HCT116 (cell line): ENCODE data around the gene EGF. TPM values are rescaled to one million over a fixed set of nuclear protein-coding genes. Genes with fewer than 3 reads are reported as not detected.

Experiments
- ATAC-seq: fragments of 200-7000 bp; cut with Tn5 transposase; 2 replicates; pipeline ENCODE4 v1.9.1; 2020; ENCODE audit warnings: mild to moderate bottlenecking, moderate library complexity
- BruUV-seq: library from RNA; stranded (reverse); fragments of 400-500 nt; replicated peaks from 2 replicates; lab custom pipeline; 2021; lab: Mats Ljungman, UMichigan
- CTCF ChIA-PET: fragments of 300-600 bp; sonication (Branson Sonifier 250); formaldehyde crosslinking; loops from one replicate; lab custom pipeline; 2021; ENCODE audit warnings: antibody characterized with exemption; lab: Charles Lee
- POLR2A ChIA-PET: fragments of 300-600, 350-600 bp; sonication (Branson Sonifier 250); formaldehyde crosslinking; loops from one replicate; lab custom pipeline; 2021; ENCODE audit warnings: antibody characterized with exemption; lab: Charles Lee
- RAD21 ChIA-PET, 2 experiments: fragments of 300-600 bp; sonication (Branson Sonifier 250); formaldehyde crosslinking; loops; one replicate each; lab custom pipeline; 2023; ENCODE audit warnings: low total read pairs in 2 of 2; ENCODE audit not compliant: uncharacterized antibody in 2 of 2, unreplicated experiment in 2 of 2, low non-redundant PET in 1 of 2; lab: Charles Lee
- DNase-seq: peaks from one replicate; pipeline ENCODE4 v3.0.0-alpha.2; 2010; ENCODE audit warnings: low read depth, low spot score
- H2AFZ ChIP-seq: fragments of 200-600 bp; shearing (Covaris generic), sonication (generic); 2 replicates; pipeline ENCODE4 v1.6.1; 2017; ENCODE audit warnings: low read depth, mixed run types, mixed read lengths, antibody characterized with exemption, low read length; ENCODE audit not compliant: poor library complexity, severe bottlenecking
- H3K27ac ChIP-seq: 2 replicates; pipeline ENCODE4 v1.5.1; 2012; ENCODE audit warnings: low read depth, low read length
- H3K27me3 ChIP-seq: fragments of 200-600 bp; sonication (generic); 2 replicates; pipeline ENCODE4 v1.6.1; 2016; ENCODE audit warnings: mixed run types, low read length, mixed read lengths; ENCODE audit not compliant: insufficient read depth
- H3K36me3 ChIP-seq, 2 experiments: fragments of 200-500 bp in 1 of 2; fragments of 200-600 bp in 1 of 2; sonication (Bioruptor generic) in 1 of 2; sonication (generic) in 1 of 2; 2 replicates each; pipeline versions ENCODE4 v1.5.1 to v1.6.1; 2014 to 2016; ENCODE audit warnings: low read length in 2 of 2, inconsistent platforms in 1 of 2, mixed read lengths in 1 of 2, mixed run types in 1 of 2; ENCODE audit not compliant: insufficient read depth in 2 of 2, control insufficient read depth in 1 of 2
- H3K4me1 ChIP-seq, 2 experiments: fragments of 200-600 bp in 1 of 2; sonication (generic) in 1 of 2; 2 replicates each; pipeline versions ENCODE4 v1.5.1 to v1.6.1; 2012 to 2017; ENCODE audit warnings: low read length in 2 of 2, inconsistent platforms in 1 of 2, mild to moderate bottlenecking in 1 of 2, mixed read lengths in 1 of 2, mixed run types in 1 of 2, moderate library complexity in 1 of 2; ENCODE audit not compliant: insufficient read depth in 2 of 2, control insufficient read depth in 1 of 2
- H3K4me2 ChIP-seq: fragments of 200-600 bp; sonication (generic); 2 replicates; pipeline ENCODE4 v1.6.1; 2017; ENCODE audit warnings: mixed run types, low read length, mixed read lengths
- H3K4me3 ChIP-seq, 2 experiments: fragments of 200-600 bp in 1 of 2; sonication (generic) in 1 of 2; replicated peaks in 1 of 2; 2 replicates each; pipeline ENCODE4 v1.5.1; 2011 to 2016; ENCODE audit warnings: low read length in 2 of 2, control low read depth in 1 of 2, low read depth in 1 of 2, mild to moderate bottlenecking in 1 of 2, mixed read lengths in 1 of 2, mixed run types in 1 of 2
- H3K79me2 ChIP-seq: fragments of 200-600 bp; sonication (generic); 2 replicates; pipeline ENCODE4 v1.6.1; 2017; ENCODE audit warnings: mild to moderate bottlenecking, mixed run types, low read length, moderate library complexity, mixed read lengths; ENCODE audit not compliant: insufficient read depth
- H3K9ac ChIP-seq: fragments of 200-600 bp; sonication (generic); 2 replicates; pipeline ENCODE4 v1.6.1; 2016; ENCODE audit warnings: low read length, mixed read lengths
- H3K9me2 ChIP-seq: fragments of 200-600 bp; sonication (generic), shearing (Covaris generic); 2 replicates; pipeline ENCODE4 v1.6.1; 2017; ENCODE audit warnings: mixed run types, mild to moderate bottlenecking, moderate library complexity; ENCODE audit not compliant: insufficient read depth
- H3K9me3 ChIP-seq, 2 experiments: fragments of 200-500 bp in 1 of 2; fragments of 200-600 bp in 1 of 2; sonication (Bioruptor generic) in 1 of 2; sonication (generic) in 1 of 2; 2 replicates each; pipeline ENCODE4 v1.6.1; 2014 to 2017; ENCODE audit warnings: low read length in 2 of 2, mixed read lengths in 2 of 2, inconsistent platforms in 1 of 2, low read depth in 1 of 2, mild to moderate bottlenecking in 1 of 2, mixed run types in 1 of 2, moderate library complexity in 1 of 2; ENCODE audit not compliant: control insufficient read depth in 1 of 2, insufficient read depth in 1 of 2
- H4K20me1 ChIP-seq: fragments of 200-600 bp; sonication (generic), shearing (Covaris generic); 2 replicates; pipeline ENCODE4 v1.6.1; 2017; ENCODE audit warnings: mixed run types, mild to moderate bottlenecking, moderate library complexity; ENCODE audit not compliant: insufficient read depth
- EGR1 ChIP-seq: IDR thresholded peaks from 2 replicates; pipeline ENCODE4 v1.6.1; 2012; ENCODE audit warnings: low read depth
- SIN3A ChIP-seq: IDR thresholded peaks from 2 replicates; pipeline ENCODE4 v1.6.1; 2012; ENCODE audit warnings: low read depth
- intact Hi-C: fragments of 100-400 bp; cut with micrococcal nuclease; formaldehyde crosslinking; loops from 2 replicates; pipeline ENCODE4 v1.10.0; 2022
- total RNA-seq: library from RNA; stranded (reverse); gene quantifications from one replicate; pipeline ENCODE4 v1.2.1, GENCODE V29; 2021; ENCODE audit not compliant: unreplicated experiment
- TF ChIP-seq, protein P1 (sequence below): IDR thresholded peaks from 2 replicates; pipeline ENCODE4 v1.6.1; 2011; ENCODE audit warnings: mild to moderate bottlenecking, low read length, moderate library complexity; ENCODE audit not compliant: insufficient replicate concordance; ENCODE audit errors: extremely low read depth

Gene EGF
- total RNA-seq, 1 experiment from 2014 or later = 0.57 TPM

DNA sequence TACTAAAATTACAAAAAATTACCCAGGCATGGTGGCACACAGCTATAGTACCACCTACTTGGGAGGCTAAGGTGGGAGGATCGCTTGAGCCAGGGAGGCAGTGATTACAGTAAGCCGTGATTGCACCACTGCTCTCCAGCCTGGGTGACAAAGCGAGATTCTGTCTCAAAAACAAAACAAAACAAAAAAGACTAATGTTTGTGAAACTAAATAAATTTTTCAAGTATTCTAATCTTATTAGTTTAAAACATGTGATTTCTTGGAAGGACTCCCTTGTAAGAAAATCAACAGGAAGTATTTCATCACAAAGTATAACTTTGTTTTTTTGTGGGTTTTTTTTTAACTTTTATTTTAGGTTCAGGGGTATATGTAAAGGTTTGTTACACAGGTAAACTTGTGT lies 89.6 kb downstream of the EGF start:
- Histone ChIP-seq H3K4me3 (no peak overlapping the region), H3K36me3 (no peaks in the 10 kb centered on the region), H2AFZ (no peak overlapping the region), H3K4me1 (no peaks in the 10 kb centered on the region), H3K9ac (no peak overlapping the region), H3K27me3 (no peaks in the 10 kb centered on the region), H3K27ac (no peak overlapping the region), H3K9me3 (no peaks in the 10 kb centered on the region), H4K20me1 (no peaks in the 10 kb centered on the region), H3K9me2 (no peaks in the 10 kb centered on the region), H3K79me2 (no peaks in the 10 kb centered on the region), H3K4me2 (no peak overlapping the region)
- ChIA-PET CTCF (interaction anchor here (1.0 to 1.4 kb wide), 2 partner anchors 508 to 515 kb away, joined by 5 read pairs; no protein-coding TSS in a partner anchor), RAD21 (no interaction called here), POLR2A (interaction anchor here (0.9 to 1.0 kb wide), 2 partner anchors 496 to 514 kb away, joined by 3 to 4 read pairs; no protein-coding TSS in a partner anchor)
- intact Hi-C loops = no loop called here
- ATAC-seq = no peak
- no TSS peak for BruUV-seq
- no peak for DNase-seq
- TF ChIP-seq SIN3A = no peak
- TF ChIP-seq, protein P1, sequence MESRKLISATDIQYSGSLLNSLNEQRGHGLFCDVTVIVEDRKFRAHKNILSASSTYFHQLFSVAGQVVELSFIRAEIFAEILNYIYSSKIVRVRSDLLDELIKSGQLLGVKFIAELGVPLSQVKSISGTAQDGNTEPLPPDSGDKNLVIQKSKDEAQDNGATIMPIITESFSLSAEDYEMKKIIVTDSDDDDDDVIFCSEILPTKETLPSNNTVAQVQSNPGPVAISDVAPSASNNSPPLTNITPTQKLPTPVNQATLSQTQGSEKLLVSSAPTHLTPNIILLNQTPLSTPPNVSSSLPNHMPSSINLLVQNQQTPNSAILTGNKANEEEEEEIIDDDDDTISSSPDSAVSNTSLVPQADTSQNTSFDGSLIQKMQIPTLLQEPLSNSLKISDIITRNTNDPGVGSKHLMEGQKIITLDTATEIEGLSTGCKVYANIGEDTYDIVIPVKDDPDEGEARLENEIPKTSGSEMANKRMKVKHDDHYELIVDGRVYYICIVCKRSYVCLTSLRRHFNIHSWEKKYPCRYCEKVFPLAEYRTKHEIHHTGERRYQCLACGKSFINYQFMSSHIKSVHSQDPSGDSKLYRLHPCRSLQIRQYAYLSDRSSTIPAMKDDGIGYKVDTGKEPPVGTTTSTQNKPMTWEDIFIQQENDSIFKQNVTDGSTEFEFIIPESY = no peak

DNA sequence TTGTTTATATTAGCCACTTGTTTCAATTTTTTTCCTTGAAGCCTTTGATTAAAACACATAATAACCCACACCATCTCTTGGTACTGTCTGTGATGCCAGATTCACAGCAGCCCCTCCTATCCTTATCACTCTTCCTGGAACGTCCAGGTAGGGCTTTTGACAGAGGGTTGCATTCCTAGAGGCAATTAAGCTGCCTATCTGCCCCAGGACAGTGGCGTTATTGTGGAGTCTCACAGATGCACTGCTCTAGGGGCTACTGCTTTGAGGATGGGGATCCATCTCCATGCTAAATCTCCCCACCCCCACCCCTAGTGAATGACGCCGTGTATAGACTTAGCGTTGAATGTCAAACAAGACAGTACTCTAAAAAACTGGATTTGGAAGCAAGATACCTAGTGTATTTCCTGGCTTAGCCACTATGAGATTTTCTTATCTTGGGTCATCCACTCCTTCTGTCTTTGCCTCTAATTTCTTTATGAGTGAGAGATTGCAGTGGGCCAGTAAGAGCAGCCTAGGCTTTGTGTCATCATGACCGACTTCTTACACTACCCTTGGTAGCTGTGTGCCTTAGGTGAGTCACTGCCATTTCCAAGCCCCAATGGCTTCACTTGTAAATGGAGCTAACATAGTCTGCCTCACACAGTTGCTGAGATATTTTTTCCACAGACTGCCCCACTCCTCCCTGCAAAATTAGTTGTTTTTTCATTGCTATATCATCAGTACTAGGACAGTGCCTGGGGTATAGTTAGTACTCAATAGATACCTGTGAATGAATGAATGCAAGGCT lies 90.9 kb downstream of the EGF start:
- Histone ChIP-seq H3K4me3 (no peak overlapping the region), H3K79me2 (no peaks in the 10 kb centered on the region), H3K9me2 (no peaks in the 10 kb centered on the region), H3K27ac (no peak overlapping the region), H4K20me1 (no peaks in the 10 kb centered on the region), H3K4me1 (no peaks in the 10 kb centered on the region), H2AFZ (no peak overlapping the region), H3K27me3 (no peaks in the 10 kb centered on the region), H3K9ac (no peak overlapping the region), H3K9me3 (no peaks in the 10 kb centered on the region), H3K36me3 (no peaks in the 10 kb centered on the region), H3K4me2 (no peak overlapping the region)
- intact Hi-C loops = loop anchor here (2.0 kb wide), 2 partner anchors 207 to 341 kb away; no protein-coding TSS in a partner anchor
- RAD21 ChIA-PET = no interaction called here
- DNase-seq (no peak), ATAC-seq (no peak)
- no TSS peak for BruUV-seq
- POLR2A ChIA-PET = no interaction called here
- no peak for TF ChIP-seq EGR1
- CTCF ChIA-PET = interaction anchor here (0.7 to 1.8 kb wide), 3 partner anchors 14 to 515 kb away, joined by 3 to 5 read pairs (median 3); no protein-coding TSS in a partner anchor
